Airway epithelial cell (primary cell): ENCODE data around the gene NXPH3. TPM values are rescaled to one million over a fixed set of nuclear protein-coding genes. Genes with fewer than 3 reads are reported as not detected.

Experiments
- total RNA-seq: library from RNA; depleted of rRNA; stranded (reverse); fragments of >200 nt; gene quantifications from 2 replicates; pipeline ENCODE4 v1.2.3, GENCODE V29; 2015

The NXPH3 gene
- total RNA-seq: 0.21 and 0.23 TPM in 2 replicates

DNA sequence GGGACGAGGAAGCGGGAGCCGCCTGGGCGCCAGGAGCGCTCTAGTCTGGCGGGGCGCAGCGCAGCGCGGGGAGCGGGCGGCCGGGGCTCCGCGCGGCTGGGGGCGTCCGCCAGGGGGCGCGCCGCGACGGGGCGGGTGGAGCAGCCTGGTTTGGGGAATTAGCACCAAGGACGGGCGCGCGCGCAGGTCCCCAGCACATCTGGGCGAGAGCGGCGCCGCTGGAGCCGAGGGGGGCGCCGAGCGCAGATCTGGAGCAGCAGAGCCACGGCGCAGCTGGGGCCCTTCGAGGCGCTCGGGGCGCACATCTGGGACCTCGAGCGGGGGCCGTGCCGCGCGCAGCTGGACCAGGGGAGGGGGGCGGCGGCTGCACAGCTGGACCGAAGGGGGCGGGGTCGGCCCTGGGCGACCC lies at the start of gene NXPH3:
TSS of gene NXPH3 (plus strand) at position 193 of the 409 bp plus-strand sequence. CDS start 349 bp downstream, outside the sequence.

Other genes with a start within 250 kb of the NXPH3 start
- gene ZNF652, start 213.6 kb upstream of the NXPH3 start, total RNA-seq: 8.0 and 9.7 TPM in 2 replicates
- gene PHB1, start 161.0 kb upstream of the NXPH3 start, total RNA-seq: 150 and 152 TPM in 2 replicates
- gene NGFR, start 80.6 kb upstream of the NXPH3 start, total RNA-seq: 3.2 and 3.9 TPM in 2 replicates
- gene SPOP, start 102.2 kb downstream of the NXPH3 start, total RNA-seq: 21.9 and 24.9 TPM in 2 replicates
- gene SLC35B1, start 132.1 kb downstream of the NXPH3 start, total RNA-seq: 50.1 and 52.7 TPM in 2 replicates
- 2.8 and 6.1 TPM in 2 replicates for gene FAM117A, start 188.3 kb downstream of the NXPH3 start, total RNA-seq
- 26.2 and 38.5 TPM in 2 replicates for gene KAT7, start 212.8 kb downstream of the NXPH3 start, total RNA-seq